HepG2 (cell line): ENCODE measurements around the gene PLSCR4.

Experiments used
- HMG20A ChIP-seq: IDR thresholded peaks from 2 replicates; pipeline ENCODE4 v1.6.1; 2016; ENCODE audit warnings: borderline replicate concordance
- TF ChIP-seq, protein P1 (sequence below): sonication (generic); formaldehyde crosslinking; IDR thresholded peaks from 2 replicates; pipeline ENCODE4 v1.4.0; 2020; ENCODE audit warnings: missing genetic modification reagents, mild to moderate bottlenecking, borderline replicate concordance

DNA sequence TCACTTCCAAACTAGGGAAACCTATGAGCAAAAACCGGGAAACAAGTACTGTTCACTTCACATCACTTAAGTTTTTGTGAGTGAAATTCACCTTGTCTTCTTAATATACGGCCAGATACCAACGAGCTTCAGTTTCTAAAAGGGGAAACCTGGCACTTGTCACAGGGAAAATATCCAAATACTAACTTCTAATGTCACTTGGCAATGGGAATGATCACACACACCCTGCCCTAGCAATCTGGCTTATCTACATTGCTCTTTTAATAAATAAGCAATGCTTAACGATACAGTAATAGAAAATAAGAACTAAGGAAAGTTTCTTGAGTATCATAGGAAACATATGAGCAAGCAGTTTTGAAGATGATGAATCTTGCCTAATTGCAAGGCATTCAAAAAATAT is 55.3 kb downstream of the PLSCR4 start:
- TF ChIP-seq, protein P1, sequence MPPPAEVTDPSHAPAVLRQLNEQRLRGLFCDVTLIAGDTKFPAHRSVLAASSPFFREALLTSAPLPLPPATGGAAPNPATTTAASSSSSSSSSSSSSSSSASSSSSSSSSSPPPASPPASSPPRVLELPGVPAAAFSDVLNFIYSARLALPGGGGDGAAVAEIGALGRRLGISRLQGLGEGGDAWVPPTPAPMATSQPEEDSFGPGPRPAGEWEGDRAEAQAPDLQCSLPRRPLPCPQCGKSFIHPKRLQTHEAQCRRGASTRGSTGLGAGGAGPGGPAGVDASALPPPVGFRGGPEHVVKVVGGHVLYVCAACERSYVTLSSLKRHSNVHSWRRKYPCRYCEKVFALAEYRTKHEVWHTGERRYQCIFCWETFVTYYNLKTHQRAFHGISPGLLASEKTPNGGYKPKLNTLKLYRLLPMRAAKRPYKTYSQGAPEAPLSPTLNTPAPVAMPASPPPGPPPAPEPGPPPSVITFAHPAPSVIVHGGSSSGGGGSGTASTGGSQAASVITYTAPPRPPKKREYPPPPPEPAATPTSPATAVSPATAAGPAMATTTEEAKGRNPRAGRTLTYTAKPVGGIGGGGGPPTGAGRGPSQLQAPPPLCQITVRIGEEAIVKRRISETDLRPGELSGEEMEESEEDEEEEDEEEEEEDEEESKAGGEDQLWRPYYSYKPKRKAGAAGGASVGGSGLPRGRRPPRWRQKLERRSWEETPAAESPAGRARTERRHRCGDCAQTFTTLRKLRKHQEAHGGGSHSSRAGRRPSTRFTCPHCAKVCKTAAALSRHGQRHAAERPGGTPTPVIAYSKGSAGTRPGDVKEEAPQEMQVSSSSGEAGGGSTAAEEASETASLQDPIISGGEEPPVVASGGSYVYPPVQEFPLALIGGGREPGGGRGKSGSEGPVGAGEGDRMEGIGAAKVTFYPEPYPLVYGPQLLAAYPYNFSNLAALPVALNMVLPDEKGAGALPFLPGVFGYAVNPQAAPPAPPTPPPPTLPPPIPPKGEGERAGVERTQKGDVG (CRISPR knock-in tag) = no peak
- no peak for TF ChIP-seq HMG20A
